DND-41 (cell line): ENCODE measurements around the gene NFASC.

Experiments
- ATAC-seq: fragments of 200-7000 bp; cut with Tn5 transposase; 3 replicates; pipeline ENCODE4 v1.9.1; 2021; ENCODE audit warnings: low read depth; ENCODE audit not compliant: insufficient read depth
- DNase-seq: peaks from one replicate; pipeline ENCODE4 v3.0.0-alpha.2; 2020
- H2AFZ ChIP-seq: 2 replicates; pipeline ENCODE4 v1.6.0; 2012; ENCODE audit warnings: low read depth, low read length
- H3K27ac ChIP-seq: 2 replicates; pipeline ENCODE4 v1.5.1; 2012; ENCODE audit warnings: low read length, inconsistent platforms
- H3K27me3 ChIP-seq: fragments of 200-600 bp; sonication (generic); 2 replicates; pipeline ENCODE4 v1.6.0; 2012; ENCODE audit warnings: low read length, mild to moderate bottlenecking, inconsistent platforms; ENCODE audit not compliant: insufficient read depth, poor library complexity
- H3K36me3 ChIP-seq: 2 replicates; pipeline ENCODE4 v1.5.1; 2012; ENCODE audit warnings: low read length, inconsistent platforms; ENCODE audit not compliant: insufficient read depth
- H3K4me1 ChIP-seq: 2 replicates; pipeline ENCODE4 v1.5.1; 2012; ENCODE audit warnings: mild to moderate bottlenecking, low read length; ENCODE audit not compliant: insufficient read depth
- H3K4me2 ChIP-seq: 2 replicates; pipeline ENCODE4 v1.6.0; 2012; ENCODE audit warnings: mild to moderate bottlenecking, moderate library complexity, low read length, inconsistent platforms; ENCODE audit not compliant: insufficient read depth
- H3K4me3 ChIP-seq, 2 experiments: fragments of 200-600 bp in 1 of 2; shearing (Covaris generic) in 1 of 2; 2 replicates each; pipeline ENCODE4 v1.5.1; 2012 to 2016; ENCODE audit warnings: inconsistent platforms in 2 of 2, low read length in 2 of 2, mild to moderate bottlenecking in 2 of 2, low read depth in 1 of 2, moderate library complexity in 1 of 2
- H3K79me2 ChIP-seq: 2 replicates; pipeline ENCODE4 v1.6.0; 2012; ENCODE audit warnings: low read length, inconsistent platforms; ENCODE audit not compliant: insufficient read depth
- H3K9ac ChIP-seq: 2 replicates; pipeline ENCODE4 v1.6.0; 2012; ENCODE audit warnings: low read depth, mild to moderate bottlenecking, inconsistent platforms, low read length, moderate library complexity
- H3K9me3 ChIP-seq: 2 replicates; pipeline ENCODE4 v1.5.1; 2012; ENCODE audit warnings: low read length, moderate library complexity, mild to moderate bottlenecking, inconsistent platforms; ENCODE audit not compliant: insufficient read depth, severe bottlenecking
- H4K20me1 ChIP-seq: 2 replicates; pipeline ENCODE4 v1.6.0; 2012; ENCODE audit warnings: low read length; ENCODE audit not compliant: insufficient read depth
- CTCF ChIP-seq: IDR thresholded peaks from 2 replicates; pipeline ENCODE4 v1.5.1; 2012; ENCODE audit warnings: borderline replicate concordance, low read length, moderate library complexity, mild to moderate bottlenecking; ENCODE audit not compliant: poor library complexity, severe bottlenecking; ENCODE audit errors: extremely low read depth
- EZH2 ChIP-seq: IDR thresholded peaks from 3 replicates; pipeline ENCODE4 v1.6.1; 2012; ENCODE audit warnings: borderline replicate concordance, low read depth, mild to moderate bottlenecking, moderate library complexity, low read length, inconsistent platforms; ENCODE audit not compliant: severe bottlenecking

The NFASC gene

DNA sequence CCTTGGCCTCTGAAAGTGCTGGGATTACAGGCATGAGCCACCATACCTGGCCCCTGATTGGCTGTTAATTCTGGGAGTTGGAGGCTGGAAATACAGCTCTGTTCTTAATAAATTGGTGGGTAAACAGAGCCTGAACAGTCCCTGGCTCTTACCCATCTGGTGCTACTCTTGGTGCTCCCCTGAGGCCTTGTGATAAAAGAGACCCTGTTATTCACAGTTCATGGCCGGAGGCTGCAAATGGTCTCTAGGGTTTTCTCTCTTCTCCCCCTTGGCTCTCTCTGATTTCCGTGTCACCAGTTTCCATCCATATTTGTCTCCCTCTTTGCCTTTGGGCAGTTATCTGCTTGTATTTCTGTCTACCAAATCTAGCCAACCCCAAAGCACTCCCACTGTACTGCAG lies 17.2 kb downstream of the NFASC start:
- Histone ChIP-seq H2AFZ (no peak overlapping the region), H3K36me3 (no peaks in the 10 kb centered on the region), H3K4me3 (no peak overlapping the region), H3K4me2 (no peak overlapping the region), H4K20me1 (no peaks in the 10 kb centered on the region), H3K79me2 (no peaks in the 10 kb centered on the region), H3K9ac (no peak overlapping the region), H3K9me3 (no peaks in the 10 kb centered on the region), H3K27me3 (peaks cover 25% of the 10 kb centered on the region), H3K4me1 (no peaks in the 10 kb centered on the region), H3K27ac (no peak overlapping the region)
- TF ChIP-seq CTCF (no peak), EZH2 (no peak)
- DNase-seq, result no peak
- no peak for ATAC-seq

DNA sequence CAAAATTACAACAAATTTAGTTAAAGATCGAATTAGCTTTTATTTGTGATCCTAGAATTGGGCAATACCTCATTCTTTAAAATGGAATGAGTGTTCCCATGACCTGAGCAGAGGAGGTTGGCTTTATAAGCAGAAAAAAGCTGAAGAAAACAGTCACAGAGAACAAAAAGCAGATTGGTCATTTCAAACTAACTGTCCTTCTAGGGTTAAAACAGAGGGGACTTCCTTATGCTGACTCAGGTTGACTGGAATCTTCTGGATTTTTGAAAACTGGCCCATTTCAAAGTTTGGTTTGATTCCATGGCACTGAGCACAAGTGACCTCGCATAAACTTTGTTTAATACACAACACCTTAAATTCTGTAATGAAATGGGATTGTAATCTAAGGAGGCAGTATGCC lies 17.6 kb downstream of the NFASC start:
- peaks cover 25% of the 10 kb centered on the region for H3K27me3 ChIP-seq
- no peak for ATAC-seq
- H2AFZ ChIP-seq, result no peak overlapping the region
- no peaks in the 10 kb centered on the region for H3K9me3 ChIP-seq
- H3K79me2 ChIP-seq, result no peaks in the 10 kb centered on the region
- no peak for DNase-seq
- H3K27ac ChIP-seq, result no peak overlapping the region
- no peaks in the 10 kb centered on the region for H3K36me3 ChIP-seq
- no peak for TF ChIP-seq CTCF
- no peak for TF ChIP-seq EZH2
- no peaks in the 10 kb centered on the region for H3K4me1 ChIP-seq
- H3K4me2 ChIP-seq, result no peak overlapping the region
- H4K20me1 ChIP-seq, result no peaks in the 10 kb centered on the region
- H3K4me3 ChIP-seq, result no peak overlapping the region
- no peak overlapping the region for H3K9ac ChIP-seq

GRCh38 chr1:204889681-204890383 lies 19.2 kb downstream of the NFASC start:
- H3K4me1 ChIP-seq, result no peaks in the 10 kb centered on the region
- H3K79me2 ChIP-seq, result no peaks in the 10 kb centered on the region
- no peak for DNase-seq
- no peak overlapping the region for H2AFZ ChIP-seq
- no peak overlapping the region for H3K4me3 ChIP-seq
- H3K27ac ChIP-seq, result no peak overlapping the region
- H4K20me1 ChIP-seq, result no peaks in the 10 kb centered on the region
- no peak overlapping the region for H3K9ac ChIP-seq
- H3K36me3 ChIP-seq, result no peaks in the 10 kb centered on the region
- TF ChIP-seq EZH2 (no peak), CTCF (no peak)
- H3K9me3 ChIP-seq, result no peaks in the 10 kb centered on the region
- peaks cover 20% of the 10 kb centered on the region for H3K27me3 ChIP-seq
- no peak for ATAC-seq
- no peak overlapping the region for H3K4me2 ChIP-seq
